ENCODE measurements around the gene FAM81A.
"Not testable (repeated sequence)": the region's sequence is repeated elsewhere in the genome, so short reads cannot be mapped to it uniquely, and the experiment has no call there.

FAM81A gene

GRCh38 chr15:59432389-59432788, 5.6 kb upstream of the FAM81A start:
- no peak for DNase-seq

- DNase-seq, result no peak
Measured at GRCh38 chr15:59434481-59434880, 3.5 kb upstream of the FAM81A start.

DNA sequence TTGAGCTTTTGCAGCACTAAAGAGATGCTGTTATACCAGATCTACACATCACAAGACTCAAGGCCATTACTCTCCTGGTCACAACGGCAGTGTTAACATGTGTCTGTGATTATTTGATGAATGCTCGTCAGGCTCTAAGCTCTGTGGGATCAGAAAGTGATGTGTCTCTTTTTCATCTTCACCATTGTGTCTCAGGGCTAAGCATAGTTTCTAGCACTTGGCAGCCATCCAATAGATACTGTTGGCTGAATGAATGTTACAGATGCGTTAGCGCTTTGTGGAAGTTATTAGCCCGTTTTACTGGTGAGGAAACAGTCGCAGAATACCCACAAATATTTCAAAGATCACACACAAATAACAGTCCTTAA, 1.2 kb upstream of the FAM81A start:
- DNase-seq, result no peak

DNA sequence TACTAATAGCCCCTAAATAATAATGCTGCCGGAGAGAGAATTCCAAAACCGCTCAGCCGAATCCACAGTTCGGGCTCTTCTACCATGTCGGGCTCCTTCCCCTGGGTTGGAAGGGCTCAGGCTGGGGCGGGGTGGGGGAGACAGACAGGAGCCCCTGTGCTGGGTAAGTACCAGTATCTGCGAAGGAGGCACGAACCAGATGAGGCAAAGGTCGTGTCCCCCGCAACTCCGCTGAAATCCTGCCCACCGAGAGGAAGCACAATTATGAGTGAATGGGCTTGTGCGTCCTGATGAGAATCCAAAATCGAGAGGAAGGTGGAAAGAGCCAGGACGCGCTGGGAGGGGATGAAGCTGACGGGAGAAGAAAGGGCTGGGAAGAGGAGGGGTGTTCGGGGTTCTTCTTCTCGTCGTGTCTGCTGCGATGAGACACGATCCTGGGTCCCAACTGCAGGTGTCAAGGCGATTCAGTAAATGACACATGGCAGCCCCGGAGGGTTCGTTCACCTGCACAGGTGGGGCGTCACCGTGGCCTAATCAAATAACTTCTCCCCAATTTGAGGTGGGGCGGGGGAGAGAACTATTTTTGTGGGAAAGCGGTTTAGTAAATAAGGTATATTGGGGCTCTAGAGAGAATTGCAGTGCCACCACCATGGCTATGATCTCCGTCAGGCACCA, 707 bp upstream of the FAM81A start:
- DNase-seq, result no peak

DNA sequence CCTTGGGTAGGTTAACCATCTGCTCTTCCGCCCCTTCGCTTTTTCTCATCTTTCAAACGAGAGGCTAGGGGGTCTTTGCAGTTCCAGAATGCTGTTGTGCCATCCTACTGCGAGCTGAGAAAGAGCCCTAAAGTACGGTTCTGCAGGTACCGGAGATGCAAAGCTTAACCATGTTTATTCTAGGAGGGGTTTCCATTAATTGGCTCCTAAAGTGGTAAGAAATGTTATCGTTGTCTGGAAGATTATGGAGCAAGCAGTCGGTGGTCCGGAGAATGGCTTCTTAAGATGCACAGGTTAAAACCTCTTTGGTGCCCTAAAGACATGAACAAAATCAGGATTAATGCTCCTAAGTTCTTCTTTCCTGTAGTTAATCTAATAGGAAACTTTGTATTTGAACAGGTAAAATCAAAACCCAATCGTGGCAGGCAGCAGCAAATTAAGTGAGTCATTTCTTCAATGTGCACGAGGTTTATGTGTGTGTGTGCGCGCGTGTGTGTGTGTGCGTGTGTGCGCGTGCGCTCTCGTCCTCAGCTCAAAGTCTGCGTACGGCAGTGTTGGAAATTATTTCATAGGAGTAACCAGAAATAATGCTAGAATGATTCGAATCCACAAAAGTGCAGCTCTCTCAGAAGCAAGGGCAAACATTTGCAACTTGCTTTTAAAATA, 772 bp downstream of the FAM81A start:
- no peak for DNase-seq

- no peak for DNase-seq
Measured at GRCh38 chr15:59439576-59439975, 1.6 kb downstream of the FAM81A start.

- no peak for DNase-seq
Measured at GRCh38 chr15:59443341-59444072, 5.5 kb downstream of the FAM81A start.

DNA sequence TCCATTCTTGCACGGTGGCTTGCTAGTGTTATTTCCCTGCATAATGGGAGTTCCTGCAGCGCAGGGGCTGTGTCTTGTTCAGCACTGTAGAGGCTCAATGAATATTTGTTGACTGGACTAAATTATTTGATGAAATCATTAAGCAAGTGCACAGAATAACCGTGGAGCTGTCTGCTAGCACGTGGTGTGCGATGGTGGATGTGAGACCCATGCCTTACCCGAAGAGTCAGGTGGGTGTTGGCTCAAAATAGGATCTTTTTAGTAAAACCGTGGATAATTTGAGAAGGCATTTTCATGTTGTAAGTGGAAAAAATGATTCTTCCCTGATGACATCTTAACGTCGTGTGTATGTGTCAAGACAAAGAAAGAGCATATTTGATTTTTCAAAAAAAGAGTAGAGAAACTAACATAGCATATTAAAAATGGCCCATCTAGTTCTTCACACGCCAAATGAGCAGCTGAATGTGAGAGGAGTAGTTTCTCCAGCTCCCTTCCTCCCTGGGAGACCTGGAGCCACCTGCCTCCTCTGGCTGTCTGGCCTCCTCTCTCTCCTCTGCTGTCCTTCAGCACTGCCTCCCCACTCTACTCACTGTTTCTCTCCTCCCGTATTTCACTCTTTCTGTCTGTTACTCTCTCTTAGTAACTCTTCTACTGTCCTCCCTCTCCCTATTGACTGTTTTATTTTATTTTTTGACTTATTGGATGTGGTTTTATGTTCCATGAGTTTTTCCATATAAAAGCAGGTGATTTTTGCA, 6.3 kb downstream of the FAM81A start:
- no peak for DNase-seq

- no peak for DNase-seq
Measured at GRCh38 chr15:59444980-59445545, 7.1 kb downstream of the FAM81A start.

DNA sequence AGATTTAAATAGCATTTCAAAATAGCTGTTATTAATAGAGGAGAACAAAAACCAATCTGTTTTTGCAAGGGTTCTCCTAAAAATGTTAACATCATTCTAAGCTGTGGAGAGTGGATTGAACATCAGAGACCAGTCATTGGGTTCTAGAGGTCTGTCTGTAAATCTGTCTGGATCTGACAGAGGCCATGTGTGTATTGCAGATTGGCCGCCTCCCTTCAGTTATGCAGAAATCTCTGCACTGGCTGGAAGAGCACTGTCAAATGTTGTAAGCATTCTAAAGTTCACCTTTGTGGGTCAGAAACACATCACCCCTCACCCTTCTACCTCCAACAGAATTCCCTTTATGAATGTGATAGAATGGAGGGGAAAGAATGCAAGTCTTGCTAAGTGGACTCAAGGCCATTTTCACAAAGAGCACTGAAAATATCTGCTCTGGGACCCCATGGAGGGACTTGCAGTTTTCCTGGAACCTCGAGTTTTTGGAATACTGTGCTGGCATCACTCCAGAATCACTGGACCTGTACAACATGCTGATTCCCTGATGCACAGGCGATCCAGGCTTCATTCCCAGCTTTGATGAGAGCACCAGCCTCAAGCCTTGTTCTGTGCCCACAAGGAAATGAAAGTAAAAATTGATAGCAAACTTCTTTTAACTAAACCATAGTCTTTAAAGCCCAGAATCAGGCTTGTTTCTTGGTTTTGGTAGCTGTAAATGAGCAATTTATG, 8.4 kb downstream of the FAM81A start:
- no peak for DNase-seq

DNA sequence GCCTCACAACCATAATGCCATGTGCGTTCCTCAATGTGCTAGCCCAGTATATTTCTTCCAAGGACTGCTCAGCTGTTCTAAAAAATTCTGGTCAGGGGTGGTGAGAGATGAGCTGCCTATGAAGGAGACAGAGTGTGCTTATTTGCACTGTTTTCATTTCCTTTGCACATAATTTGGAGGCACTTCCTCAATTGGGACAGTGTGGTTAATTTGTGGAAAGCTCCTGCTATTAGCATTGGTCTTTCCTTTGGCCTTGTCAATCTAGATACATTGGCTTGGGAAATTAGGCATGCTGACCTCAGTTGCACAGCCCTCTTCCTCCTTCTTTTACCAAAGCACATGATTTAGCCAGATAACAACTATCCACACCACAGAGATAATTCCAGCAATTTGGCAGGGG, 9.4 kb downstream of the FAM81A start:
- DNase-seq, result no peak

GRCh38 chr15:59448871-59449270, 10.9 kb downstream of the FAM81A start:
- DNase-seq, result no peak

DNA sequence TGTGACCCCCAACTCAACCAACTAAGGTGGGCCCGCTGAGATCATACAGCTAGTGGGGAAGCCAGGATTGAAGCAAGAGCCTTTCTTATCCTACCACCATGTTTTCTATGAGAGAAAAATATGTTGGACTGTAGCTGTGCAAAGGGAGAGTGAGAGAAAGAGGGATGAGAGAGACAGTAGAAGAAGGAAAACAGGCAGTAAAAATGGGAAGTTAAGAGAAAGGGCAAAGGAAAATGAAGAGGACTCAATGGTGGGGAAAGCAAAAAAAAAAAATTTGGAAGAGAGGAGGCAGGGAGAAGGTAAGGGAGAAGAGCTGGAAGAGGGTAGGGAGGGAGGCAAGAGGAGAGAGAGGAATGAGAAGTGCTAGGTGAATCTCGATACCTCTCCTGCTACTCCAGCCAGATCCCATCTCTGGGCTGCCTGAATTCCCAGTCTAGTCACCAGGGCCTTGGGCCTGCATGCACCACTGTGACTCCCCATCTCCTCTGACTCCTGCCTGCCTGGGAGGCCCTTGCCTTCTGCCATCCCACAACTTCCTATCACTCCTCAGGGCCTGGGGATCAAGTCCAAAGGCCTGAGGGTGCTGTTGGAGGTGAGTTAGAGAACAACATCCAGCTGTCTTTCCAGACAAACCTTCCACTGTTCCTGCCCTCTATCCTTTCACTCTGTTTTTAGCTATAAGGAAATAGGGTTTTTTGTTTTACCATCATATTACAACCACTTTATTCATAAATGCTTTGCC, 15.7 kb downstream of the FAM81A start:
- no peak for DNase-seq

- no peak for DNase-seq
Measured at GRCh38 chr15:59456114-59456513, 18.1 kb downstream of the FAM81A start.

DNA sequence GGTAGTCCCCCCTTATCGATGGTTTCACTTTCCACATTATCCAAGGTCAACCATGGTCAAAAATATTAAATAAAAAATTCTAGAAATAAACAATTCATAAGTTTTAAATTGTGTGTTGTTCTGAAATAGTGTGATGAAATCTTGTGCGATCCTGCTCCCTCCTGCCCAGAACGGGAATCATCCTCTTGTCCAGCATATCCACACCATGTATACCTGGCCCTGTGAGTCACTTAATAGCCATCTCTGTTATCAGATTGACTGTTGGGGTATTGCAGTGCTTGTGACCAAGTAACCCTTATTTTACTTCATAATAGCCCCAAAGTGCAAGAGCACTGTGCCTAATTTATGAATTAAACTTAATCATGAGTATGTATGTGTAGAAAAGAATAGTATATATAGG, 19.1 kb downstream of the FAM81A start:
- no peak for DNase-seq

GRCh38 chr15:59461521-59461920, 23.5 kb downstream of the FAM81A start:
- no peak for DNase-seq

GRCh38 chr15:59473226-59473625, 35.2 kb downstream of the FAM81A start:
- no peak for DNase-seq

DNA sequence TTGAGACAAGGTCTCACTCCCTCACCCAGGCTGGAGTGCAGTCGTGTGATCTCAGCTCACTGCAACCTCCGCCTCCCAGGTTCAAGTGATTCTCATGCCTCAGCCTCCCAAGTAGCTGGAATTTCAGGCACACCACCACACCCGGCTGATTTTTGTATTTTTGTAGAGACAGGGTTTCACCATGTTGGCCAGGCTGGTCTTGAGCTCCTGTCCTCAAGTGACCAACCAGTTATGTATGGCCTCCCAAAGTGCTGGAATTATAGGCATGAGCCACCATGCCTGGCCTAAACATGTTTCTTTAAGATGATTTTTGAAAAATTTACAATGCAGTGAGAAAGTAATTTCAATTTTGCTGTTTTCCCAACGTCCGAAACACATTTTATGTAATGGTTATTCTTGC, 37.2 kb downstream of the FAM81A start:
- DNase-seq, result not testable (repeated sequence)

GRCh38 chr15:59484399-59484798, 46.4 kb downstream of the FAM81A start:
- DNase-seq, result no peak

- no peak for DNase-seq
Measured at GRCh38 chr15:59485036-59485435, 47.0 kb downstream of the FAM81A start.

GRCh38 chr15:59489485-59489884, 51.5 kb downstream of the FAM81A start:
- DNase-seq, result not testable (repeated sequence)

GRCh38 chr15:59491062-59491461, 53.1 kb downstream of the FAM81A start:
- no peak for DNase-seq
